NCI-H460 (cell line): Measurements from ENCODE around the gene UBE2L5. TPM values are rescaled to one million over a fixed set of nuclear protein-coding genes. Genes with fewer than 3 reads are reported as not detected.
A peak's percentile ranks its signal among the peaks of the same experiment; 100 is the strongest.

Experiments
- DNase-seq: peaks from one replicate; pipeline ENCODE4 v3.0.0-alpha.2; 2016; ENCODE audit warnings: low read depth; ENCODE audit errors: extremely low read depth
- total RNA-seq: library from RNA; depleted of rRNA; stranded (reverse); fragments of >200 nt; shearing (Covaris generic); gene quantifications from 2 replicates; pipeline ENCODE4 v1.2.3, GENCODE V29; 2014

The UBE2L5 gene
- total RNA-seq, 1 experiment from 2014 or later, result not detected

DNA sequence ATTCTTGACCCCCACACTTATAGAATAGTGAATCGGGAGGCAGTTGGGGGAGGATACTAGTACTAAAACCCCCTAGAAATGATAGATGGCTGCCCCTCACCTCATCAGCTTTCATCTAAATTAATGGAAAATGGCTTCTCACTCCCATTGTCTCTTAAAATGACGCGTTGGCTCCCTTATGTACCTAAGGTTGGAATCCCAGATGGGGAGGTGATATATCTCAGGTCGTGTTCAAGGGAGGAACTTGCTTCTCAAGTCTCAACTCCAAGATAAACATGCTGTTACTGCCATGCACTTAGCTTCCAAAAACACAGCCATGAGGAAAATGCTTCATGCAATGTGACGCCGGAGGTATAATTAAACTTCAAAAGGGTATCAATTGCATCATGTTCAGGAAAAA lies 18.8 kb upstream of the UBE2L5 start:
- DNase-seq, result no peak

DNA sequence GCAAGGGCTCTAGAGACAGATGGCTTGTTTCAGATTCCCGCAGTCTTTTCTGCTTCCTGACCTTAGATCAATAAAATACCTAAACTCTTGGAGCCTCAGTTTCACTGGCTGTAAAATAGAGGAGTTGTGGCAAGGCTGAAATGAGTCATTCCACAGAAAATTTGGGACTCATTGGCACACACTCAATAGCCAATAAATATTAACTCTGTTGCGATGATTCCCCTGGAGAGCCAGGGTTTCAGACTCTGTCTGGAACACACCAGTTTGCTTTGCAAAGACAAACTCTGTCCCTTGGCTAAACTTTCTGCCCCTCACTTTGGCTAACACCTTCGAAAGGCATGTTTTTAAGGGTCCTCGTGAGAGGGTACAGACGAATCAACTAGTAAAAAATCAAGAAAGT lies 18.1 kb upstream of the UBE2L5 start:
- DNase-seq, result no peak

DNA sequence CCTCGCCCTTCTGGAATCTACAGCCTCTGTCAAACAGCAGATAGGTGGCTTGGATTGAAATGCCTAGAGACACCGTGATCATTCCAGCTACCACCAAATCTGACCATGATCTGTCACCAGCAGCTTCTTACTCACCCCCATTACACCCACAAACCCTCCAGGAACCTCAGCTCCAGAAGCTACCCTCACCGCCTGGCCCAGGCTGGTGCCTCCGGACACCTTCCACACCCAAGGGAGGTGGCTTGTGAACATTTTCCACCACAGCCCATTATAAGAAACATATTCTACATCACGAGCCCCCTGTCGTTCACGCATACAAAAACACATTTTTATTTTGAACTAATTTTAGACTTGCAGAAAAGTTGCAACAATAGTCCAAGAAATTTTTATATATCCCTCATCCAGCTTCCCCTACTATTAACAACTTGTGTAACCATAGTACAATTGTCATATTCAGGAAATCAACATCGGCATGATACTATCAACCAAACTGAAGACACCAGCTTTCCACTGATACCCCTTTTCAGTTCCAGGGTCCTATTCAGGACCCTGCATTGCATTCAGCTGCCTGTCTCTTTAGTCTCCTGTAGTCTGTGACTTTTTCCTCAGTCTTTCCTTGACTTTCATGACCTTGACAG lies 15.4 kb upstream of the UBE2L5 start:
- no peak for DNase-seq

DNA sequence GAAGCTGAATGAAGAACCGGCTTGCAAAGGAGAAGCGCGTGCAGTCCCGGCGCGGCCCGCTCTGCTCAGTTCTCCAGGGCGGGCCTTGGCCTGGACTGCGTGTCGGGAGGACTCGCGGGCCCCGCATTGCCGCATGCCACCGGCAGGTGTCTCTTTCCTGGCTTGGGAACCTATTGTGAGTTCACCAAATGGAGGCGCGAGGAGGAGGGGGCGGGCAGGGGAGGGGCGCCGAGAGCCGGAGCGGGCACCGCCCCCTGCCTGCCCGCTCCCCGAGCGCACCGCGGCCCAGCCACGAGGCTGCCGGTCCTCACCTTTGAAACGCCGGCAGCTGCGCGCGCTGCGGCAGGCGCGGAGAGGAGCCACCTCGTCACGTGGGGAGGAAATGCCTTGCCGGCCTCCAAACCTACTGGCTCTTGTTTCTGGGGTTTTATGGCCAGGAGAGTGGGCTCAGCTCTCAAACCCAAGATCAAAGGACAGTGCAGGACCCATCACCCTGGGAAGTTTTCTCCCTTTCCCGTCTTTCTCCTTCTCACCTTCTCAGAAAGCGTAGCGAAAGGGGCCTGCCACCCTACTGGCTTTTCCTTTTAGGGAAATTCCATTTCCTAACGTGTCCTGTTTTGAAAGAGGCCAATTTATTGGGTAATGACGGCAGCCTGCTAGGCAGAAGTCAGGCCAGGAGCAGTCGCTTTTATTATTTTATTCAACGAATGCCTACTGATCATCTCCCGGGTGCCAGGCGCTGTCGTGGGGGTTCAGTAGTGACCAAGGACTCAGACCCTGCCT lies 13.8 kb upstream of the UBE2L5 start:
- peak; percentile 65 for DNase-seq

DNA sequence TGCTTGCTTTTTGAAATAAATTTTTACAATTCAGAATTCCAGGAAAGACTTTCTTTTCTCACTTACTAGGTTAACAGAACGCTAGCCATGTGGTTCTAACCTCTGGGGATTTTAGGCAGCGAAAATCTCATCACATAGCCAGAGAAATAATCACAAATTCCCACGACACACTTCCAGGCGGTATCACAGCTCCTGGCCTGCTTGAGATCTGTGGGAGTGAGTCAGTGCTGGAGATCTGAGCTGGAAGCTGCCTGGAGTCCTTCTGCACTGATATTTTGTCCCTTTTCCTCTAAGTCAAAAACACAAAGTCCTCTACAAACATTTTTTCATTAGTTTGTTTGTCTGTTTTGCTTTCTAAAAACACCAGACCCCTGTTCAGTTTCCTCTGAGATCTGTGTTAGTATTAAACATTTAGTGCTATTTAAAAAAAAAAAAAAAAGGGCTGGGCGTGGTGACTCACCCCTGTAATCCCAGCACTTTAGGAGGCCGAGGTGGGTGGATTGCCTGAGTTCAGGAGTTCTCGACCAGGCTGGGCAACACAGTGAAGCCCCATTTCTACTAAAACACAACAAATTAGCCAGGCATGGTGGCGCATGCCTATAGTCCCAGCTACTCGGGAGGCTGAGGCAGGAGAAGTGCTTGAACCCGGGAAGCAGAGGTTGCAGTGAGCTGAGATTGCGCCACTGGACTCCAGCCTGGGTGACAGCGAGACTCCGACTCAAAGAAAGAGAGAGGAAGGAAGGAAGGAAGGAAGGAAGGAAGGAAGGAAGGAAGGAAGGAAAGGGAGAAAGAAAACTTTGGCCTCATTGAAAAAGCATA lies 12.2 kb upstream of the UBE2L5 start:
- DNase-seq, result no peak

DNA sequence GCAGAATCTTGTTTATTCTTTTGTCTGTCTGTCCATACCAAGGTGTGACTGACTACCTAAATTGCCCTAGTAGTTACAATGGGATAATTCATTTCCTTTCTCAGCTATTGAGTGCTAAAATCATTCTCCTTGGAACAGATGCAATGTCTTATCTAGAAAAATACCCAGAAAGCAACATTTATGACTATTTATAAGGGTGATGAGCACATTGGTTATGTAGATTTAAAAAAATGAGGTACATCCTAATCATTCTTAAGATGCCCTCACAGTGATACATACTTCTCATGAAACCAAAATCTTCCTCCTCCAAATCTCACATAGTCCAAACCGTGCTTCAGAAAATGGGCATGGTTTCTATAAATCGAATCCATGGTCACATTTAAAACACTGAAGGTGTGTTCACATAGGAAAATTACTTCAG lies 11.6 kb upstream of the UBE2L5 start:
- DNase-seq, result no peak

DNA sequence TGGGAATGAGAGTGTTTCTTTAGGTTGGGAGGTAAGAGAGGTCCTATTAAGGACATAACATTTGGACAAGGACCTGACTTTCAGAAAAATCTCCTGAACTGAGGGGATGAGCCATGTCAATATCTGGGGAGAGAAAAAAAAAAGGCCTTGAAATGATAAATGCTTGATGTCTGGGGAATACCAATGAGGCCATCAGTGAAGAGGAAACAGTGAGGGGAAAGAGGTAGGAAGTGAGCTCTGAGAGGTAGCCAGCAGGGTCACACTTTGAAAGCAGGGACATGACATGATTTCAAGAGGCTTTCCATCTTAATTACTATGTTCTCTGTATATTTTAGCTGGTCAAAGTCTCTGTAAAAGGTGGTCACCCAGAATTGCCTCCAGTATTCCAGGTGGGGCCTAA lies 9.9 kb upstream of the UBE2L5 start:
- DNase-seq, result no peak

DNA sequence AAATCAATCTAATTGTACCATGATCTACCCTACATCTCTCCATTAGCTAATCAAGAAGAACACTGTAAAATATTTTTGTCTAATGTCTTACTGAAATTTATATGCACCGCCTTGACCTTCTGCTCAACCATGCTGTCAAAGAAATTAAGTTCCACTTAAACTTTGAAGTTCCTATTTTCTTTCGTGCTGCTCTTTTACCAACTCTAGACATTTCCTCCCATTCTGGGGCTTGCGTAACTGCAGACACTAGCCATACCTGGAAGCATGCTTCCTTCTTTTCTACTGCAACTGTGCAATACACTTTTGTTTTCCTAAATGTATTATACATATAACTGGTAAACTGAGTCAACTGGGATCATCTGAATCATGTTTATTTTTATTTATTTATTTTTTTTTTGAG lies 8.5 kb upstream of the UBE2L5 start:
- DNase-seq, result no peak

DNA sequence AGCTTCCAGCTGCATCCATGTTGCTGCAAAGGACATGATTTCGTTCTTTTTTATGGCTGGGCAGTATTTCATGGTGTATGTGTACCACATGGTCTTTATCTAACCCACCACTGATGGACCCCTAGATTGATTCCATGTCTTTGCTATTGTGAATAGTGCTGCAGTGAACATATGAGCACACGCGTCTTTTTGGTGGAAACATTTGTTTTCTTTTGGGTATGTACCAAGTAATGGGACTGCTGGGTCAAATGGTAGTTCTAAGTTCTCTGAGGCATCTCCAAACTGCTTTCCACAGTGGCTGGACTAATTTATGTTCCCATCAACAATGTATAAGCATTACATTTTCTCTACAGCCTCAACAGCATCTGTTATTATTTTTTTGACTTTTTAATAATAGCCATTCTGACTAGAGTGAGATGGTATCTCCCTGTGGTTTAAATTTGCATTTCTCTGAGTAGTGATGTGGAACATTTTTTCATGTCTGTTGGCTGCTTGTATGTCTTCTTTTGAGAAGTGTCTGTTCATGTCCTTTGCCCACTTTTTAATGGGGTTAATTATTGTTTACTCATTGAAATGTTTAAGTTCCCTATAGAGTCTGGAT lies 6.8 kb upstream of the UBE2L5 start:
- DNase-seq, result no peak

DNA sequence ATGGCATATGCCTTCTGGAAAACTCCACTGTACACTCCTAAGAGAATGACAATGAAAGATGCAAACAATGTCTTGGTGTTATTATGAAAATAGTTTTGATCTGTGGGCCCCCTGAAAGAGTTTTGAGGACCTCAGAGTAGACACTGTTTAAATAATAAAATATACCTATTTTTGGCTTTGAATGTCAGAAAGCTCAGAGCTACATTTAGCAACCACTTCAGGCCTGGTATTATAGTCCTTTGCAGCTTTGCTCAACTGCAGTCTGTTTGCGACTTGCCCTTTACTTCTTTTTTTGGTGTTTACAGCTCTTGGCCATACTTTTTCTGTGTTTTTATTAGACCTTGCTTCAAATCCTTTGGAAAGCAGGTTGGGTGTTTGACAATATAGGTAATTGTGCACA lies 5.8 kb upstream of the UBE2L5 start:
- no peak for DNase-seq

DNA sequence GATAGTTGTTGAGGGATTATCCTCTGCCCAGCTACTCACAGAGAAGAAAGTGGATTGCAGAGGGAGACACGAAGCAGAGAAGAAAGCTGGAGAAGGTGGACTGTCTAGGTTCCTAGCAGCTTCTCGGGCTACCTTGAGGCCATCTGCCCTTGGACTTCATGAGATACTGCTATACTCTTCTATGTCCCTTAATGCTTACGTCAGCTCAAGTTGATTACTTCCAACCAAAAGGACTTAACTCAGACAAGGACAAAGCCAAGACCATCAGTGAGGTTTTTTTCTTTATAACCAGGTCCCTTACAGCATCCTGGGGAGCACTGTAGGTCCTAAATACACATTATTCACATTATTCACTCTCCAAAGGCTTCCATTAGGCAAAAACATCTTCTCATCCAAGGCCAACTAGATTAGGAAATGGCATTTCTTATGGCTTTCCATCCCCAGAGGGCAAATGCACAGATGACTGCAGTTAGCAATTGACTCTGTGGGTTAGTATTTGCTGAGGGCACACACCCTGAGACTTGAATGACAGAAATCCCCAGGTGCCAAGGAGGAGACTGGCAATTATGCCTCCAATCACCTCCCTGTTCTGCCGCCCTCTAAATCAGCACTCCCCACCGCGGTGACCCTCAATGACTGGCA lies 4.1 kb upstream of the UBE2L5 start:
- DNase-seq, result no peak

DNA sequence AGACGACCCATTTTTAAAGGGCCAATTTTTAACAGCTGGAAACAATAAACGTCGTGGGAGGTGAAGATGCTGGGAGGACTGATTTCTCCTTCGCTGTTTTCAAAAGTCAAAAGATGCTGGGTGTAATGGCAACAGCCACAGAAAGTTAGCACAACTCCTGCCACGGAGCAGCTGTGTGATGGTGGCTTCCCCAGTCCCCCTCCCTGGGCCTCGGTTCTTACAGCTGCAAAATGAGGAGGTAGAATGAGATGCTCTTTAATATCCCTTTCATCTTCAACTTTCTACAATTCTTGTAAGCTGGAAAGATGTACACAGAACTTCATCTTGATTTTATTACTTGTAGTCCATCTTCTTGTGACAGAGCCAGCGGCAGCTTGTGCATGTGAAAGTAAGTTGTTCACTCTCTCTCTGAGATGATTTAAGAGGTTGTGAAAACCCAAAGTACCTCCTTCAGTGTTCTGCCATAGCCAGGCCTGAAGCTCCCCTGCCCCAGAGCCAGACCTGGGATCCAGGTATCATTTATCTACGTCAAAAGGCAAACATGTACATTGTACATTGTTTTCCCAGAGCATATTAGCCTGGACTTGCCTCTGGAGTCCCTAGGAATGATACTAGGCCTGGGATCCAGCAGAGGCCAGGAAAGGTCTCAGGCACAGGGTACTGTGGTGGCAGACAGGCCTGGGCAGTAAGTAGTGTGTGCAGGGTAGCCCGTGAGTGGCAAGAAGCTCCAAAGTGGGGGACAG lies 3.4 kb upstream of the UBE2L5 start:
- no peak for DNase-seq

DNA sequence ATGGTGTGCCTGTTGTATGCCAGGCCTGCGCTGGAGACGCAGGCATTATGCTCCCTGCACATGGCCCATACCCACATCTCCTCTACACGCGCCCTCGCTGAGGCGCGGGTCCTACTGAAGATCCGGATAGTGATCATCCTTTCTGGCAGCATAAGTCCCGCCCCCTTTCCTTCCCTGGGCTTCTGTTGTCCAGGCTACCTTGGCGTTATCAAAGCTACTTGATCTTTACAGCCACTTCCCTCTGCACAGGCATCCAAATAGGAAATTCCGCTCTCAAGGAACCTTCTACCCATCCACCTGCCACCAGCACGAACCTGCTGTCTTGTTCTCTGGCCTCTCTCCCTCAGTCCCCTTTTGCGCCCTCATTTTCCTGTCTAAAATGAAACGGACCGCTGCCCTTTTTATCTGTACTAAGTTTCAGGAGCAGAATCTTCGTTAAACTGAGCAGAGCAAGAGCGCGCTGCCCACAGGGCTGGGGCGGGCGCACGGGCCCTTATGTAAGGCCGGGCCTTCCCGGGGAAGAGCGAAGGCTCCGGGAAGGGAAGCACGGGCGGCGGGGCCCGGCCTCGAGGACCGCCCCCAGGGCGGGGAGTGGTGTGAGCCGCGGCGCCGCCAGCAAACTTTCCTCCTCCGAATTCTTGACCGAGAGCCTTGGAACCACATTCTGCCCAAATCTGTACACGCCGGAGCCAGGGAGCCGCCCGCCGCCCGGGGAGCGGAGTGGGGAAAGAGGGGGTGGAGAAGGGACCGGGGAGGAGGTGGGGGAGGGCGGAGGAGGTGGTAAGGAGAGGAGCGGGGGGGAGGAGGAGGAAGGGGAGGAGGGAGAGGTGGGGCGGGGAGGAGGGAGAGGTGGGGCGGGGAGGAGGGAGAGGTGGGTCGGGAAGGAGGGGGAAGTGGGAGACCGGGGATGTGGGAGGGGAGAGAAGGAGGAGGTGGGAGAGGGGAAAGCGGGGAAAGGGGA lies 920 bp upstream of the UBE2L5 start:
- peak; percentile 49 for DNase-seq

DNA sequence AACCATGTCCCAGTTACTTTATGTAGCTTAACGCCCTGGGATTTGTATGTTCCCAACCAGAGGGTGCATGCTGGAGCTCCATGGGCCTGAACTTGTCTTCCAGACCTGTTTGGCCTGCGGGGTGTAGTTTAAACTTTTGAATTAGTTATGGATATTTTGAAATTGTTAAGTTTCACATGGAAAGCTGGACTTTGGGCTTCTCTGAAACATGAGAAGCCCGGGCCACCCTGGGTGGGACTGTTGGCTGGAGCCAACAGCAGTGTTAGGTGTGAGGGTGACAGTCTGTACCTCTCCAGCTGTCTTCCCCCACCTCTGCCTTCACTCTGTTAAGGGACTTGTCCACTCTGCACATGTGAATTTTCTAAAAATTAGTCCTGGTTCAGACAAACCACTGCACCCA lies 1.6 kb downstream of the UBE2L5 start:
- DNase-seq, result no peak

DNA sequence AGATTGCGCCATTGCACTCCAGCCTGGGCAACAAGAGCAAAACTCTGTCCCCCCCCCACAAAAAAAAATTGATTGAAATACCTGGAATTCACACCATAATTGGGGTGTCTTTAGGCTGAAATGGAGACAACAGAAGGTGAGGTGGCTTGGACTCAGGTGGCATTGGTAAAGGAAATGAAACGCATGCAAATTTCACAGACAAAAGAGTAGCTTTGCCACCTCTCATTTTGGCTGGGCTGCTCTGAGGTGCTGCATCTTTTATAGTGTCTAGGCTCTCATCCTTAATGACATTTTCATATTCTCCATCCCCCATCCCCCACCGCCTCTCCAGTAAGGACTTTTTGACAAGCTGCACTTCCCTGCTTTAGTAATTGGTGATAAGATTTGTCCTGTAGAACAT lies 6.9 kb downstream of the UBE2L5 start:
- DNase-seq, result no peak

DNA sequence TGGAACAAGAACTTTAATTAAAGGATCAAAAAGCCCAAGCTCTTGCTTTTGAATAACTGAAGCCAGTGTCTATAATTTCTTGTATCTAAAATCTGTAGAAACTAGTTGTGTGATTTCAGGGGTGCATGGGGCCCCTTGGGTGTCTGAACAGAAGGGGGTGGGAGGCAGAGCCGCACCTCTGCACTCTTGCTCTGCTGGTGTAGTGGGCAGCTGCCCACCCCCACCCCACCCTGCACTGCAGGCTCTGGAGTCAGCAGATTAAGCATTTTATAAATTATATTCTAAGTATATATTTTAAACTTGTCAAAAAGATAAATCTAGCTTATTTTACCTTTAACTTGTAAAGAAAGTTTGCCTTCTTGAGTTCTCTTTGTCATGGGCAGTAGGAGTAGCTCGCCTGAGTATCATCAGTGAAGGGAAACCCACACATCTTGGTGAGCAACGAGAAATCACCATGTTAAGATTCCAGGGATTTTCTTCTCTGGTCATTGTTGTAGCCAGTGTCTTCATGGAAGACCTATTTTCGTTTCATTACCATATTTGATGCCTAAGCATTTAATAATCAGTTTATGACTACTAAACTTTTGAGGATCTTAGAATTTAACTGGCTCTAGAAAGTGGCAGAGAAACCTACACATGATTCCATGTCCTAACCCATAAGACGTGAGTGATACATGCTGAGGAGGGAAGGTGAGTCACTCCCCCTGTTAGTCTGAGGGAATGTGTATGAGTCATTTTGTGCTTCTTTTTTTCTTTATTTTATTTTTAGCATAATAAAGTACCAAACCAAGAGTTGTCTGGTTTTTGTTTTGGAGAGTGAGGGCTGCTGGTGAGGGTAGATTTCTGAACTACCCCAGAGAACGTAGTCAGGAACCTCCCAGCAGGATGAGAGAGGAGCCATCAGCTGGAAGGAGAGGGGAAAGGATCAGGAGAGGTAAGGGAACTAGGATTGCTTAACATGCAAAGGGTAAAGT lies 7.7 kb downstream of the UBE2L5 start:
- DNase-seq, result no peak

DNA sequence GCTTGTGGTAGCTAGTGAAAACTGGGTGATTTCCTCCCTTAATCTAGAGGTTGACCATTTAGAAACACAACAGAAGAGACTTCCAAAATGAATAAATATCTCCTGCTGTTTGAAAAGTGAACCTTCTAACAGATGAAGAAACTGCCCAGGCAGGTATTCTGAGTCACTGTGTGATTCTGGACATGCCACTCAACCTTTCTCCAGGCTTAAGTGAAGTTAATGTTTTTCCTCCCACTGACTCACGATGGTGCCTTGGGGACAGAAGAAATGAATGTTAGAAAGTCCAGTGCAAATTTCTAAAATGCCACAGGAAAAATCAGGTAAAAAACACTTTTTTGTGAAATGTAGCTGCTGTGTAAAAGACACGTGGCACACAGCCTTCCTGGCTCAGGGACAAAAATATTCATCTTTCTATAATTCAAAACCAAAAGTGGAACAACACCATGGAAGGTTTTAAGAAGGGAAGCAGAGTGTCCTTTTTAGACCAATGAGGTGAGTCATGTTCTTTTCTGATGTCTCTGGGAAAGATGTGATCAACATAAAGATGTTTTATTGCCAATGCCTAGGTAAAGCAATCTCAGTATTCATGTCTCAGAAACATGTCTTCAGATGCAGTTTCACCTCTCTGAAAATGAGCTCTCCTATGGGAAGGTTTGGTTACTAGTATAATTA lies 9.1 kb downstream of the UBE2L5 start:
- DNase-seq, result no peak
